ENCODE results near the gene PSMD1.

DNA sequence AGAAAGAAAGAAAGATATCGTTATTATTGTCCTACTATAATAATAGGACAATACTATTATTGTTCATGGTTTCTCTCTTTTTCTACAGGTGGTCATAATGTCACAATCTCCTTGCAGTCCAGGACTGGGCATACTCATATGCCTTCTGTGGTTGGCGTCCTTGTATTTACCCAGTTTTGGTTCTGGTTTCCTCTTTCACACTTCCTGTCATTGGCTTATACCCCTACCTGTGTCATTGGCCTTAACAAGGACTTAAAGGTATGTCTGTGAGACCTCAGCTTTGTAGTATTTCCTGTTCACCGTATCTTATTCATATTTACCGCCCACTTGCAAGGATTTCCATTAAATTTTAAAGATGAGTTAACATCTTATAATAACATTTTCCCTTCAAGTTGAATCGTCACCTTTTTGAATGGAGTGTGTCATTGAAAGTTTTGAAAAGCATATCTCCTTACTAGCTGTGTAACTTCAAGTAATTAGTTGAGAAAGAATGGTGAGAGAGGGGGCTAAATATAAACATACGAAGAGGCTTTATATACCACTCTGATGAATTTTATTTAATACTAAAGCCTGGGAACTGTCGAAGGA is 104.7 kb downstream of the PSMD1 start:
- no peak for TF ChIP-seq RAD21 (IDR thresholded peaks at IDR 0.05 in 1 of 2, conservative IDR thresholded peaks at IDR 0.05 in 1 of 2; ENCODE audit: low read depth in 2 of 2, low read length in 2 of 2)
- no peak for TF ChIP-seq SP1 (IDR thresholded peaks at IDR 0.05; ENCODE audit: low read depth, low read length)
- TF ChIP-seq, protein P1, sequence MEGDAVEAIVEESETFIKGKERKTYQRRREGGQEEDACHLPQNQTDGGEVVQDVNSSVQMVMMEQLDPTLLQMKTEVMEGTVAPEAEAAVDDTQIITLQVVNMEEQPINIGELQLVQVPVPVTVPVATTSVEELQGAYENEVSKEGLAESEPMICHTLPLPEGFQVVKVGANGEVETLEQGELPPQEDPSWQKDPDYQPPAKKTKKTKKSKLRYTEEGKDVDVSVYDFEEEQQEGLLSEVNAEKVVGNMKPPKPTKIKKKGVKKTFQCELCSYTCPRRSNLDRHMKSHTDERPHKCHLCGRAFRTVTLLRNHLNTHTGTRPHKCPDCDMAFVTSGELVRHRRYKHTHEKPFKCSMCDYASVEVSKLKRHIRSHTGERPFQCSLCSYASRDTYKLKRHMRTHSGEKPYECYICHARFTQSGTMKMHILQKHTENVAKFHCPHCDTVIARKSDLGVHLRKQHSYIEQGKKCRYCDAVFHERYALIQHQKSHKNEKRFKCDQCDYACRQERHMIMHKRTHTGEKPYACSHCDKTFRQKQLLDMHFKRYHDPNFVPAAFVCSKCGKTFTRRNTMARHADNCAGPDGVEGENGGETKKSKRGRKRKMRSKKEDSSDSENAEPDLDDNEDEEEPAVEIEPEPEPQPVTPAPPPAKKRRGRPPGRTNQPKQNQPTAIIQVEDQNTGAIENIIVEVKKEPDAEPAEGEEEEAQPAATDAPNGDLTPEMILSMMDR (IDR thresholded peaks at IDR 0.05; ENCODE audit: control extremely low read depth in 1 of 3, insufficient read depth in 1 of 3, low read depth in 1 of 3, low read length in 3 of 3) = no peak
- no peak for TF ChIP-seq EZH2 (IDR thresholded peaks at IDR 0.05; ENCODE audit: low read depth, low read length, severe bottlenecking)
- TF ChIP-seq TAF1 (IDR thresholded peaks at IDR 0.05; ENCODE audit: low read depth, low read length) = no peak
- TF ChIP-seq, protein P2, sequence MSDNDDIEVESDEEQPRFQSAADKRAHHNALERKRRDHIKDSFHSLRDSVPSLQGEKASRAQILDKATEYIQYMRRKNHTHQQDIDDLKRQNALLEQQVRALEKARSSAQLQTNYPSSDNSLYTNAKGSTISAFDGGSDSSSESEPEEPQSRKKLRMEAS (IDR thresholded peaks at IDR 0.05) = no peak
- no peak for TF ChIP-seq MAFK (IDR thresholded peaks at IDR 0.05; ENCODE audit: low read depth, low read length)
- TF ChIP-seq POLR2A (IDR thresholded peaks at IDR 0.05; ENCODE audit: control extremely low read depth in 1 of 2, low read depth in 2 of 2, low read length in 2 of 2) = no peak
- TF ChIP-seq POLR2AphosphoS5 (IDR thresholded peaks at IDR 0.05; ENCODE audit: low read depth, low read length) = no peak
- TF ChIP-seq, protein P3, sequence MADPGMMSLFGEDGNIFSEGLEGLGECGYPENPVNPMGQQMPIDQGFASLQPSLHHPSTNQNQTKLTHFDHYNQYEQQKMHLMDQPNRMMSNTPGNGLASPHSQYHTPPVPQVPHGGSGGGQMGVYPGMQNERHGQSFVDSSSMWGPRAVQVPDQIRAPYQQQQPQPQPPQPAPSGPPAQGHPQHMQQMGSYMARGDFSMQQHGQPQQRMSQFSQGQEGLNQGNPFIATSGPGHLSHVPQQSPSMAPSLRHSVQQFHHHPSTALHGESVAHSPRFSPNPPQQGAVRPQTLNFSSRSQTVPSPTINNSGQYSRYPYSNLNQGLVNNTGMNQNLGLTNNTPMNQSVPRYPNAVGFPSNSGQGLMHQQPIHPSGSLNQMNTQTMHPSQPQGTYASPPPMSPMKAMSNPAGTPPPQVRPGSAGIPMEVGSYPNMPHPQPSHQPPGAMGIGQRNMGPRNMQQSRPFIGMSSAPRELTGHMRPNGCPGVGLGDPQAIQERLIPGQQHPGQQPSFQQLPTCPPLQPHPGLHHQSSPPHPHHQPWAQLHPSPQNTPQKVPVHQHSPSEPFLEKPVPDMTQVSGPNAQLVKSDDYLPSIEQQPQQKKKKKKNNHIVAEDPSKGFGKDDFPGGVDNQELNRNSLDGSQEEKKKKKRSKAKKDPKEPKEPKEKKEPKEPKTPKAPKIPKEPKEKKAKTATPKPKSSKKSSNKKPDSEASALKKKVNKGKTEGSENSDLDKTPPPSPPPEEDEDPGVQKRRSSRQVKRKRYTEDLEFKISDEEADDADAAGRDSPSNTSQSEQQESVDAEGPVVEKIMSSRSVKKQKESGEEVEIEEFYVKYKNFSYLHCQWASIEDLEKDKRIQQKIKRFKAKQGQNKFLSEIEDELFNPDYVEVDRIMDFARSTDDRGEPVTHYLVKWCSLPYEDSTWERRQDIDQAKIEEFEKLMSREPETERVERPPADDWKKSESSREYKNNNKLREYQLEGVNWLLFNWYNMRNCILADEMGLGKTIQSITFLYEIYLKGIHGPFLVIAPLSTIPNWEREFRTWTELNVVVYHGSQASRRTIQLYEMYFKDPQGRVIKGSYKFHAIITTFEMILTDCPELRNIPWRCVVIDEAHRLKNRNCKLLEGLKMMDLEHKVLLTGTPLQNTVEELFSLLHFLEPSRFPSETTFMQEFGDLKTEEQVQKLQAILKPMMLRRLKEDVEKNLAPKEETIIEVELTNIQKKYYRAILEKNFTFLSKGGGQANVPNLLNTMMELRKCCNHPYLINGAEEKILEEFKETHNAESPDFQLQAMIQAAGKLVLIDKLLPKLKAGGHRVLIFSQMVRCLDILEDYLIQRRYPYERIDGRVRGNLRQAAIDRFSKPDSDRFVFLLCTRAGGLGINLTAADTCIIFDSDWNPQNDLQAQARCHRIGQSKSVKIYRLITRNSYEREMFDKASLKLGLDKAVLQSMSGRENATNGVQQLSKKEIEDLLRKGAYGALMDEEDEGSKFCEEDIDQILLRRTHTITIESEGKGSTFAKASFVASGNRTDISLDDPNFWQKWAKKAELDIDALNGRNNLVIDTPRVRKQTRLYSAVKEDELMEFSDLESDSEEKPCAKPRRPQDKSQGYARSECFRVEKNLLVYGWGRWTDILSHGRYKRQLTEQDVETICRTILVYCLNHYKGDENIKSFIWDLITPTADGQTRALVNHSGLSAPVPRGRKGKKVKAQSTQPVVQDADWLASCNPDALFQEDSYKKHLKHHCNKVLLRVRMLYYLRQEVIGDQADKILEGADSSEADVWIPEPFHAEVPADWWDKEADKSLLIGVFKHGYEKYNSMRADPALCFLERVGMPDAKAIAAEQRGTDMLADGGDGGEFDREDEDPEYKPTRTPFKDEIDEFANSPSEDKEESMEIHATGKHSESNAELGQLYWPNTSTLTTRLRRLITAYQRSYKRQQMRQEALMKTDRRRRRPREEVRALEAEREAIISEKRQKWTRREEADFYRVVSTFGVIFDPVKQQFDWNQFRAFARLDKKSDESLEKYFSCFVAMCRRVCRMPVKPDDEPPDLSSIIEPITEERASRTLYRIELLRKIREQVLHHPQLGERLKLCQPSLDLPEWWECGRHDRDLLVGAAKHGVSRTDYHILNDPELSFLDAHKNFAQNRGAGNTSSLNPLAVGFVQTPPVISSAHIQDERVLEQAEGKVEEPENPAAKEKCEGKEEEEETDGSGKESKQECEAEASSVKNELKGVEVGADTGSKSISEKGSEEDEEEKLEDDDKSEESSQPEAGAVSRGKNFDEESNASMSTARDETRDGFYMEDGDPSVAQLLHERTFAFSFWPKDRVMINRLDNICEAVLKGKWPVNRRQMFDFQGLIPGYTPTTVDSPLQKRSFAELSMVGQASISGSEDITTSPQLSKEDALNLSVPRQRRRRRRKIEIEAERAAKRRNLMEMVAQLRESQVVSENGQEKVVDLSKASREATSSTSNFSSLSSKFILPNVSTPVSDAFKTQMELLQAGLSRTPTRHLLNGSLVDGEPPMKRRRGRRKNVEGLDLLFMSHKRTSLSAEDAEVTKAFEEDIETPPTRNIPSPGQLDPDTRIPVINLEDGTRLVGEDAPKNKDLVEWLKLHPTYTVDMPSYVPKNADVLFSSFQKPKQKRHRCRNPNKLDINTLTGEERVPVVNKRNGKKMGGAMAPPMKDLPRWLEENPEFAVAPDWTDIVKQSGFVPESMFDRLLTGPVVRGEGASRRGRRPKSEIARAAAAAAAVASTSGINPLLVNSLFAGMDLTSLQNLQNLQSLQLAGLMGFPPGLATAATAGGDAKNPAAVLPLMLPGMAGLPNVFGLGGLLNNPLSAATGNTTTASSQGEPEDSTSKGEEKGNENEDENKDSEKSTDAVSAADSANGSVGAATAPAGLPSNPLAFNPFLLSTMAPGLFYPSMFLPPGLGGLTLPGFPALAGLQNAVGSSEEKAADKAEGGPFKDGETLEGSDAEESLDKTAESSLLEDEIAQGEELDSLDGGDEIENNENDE (IDR thresholded peaks at IDR 0.05; ENCODE audit: insufficient replicate concordance, low read length) = no peak
- TF ChIP-seq TCF12 (IDR thresholded peaks at IDR 0.05; ENCODE audit: low read depth, low read length) = no peak
- no peak for TF ChIP-seq RFX5 (IDR thresholded peaks at IDR 0.05; ENCODE audit: borderline replicate concordance, low read depth, low read length)
- no peak for TF ChIP-seq CREB1 (IDR thresholded peaks at IDR 0.05)
